AG04450 (cell line): ENCODE results near the gene GPN1. TPM values are rescaled to one million over a fixed set of nuclear protein-coding genes. Genes with fewer than 3 reads are reported as not detected.

Experiments used
- CTCF ChIA-PET: fragments of 300-600, 350-600 bp; formaldehyde crosslinking; extraction: SDS; loops from one replicate; lab custom pipeline; 2022; ENCODE audit warnings: antibody characterized with exemption, inconsistent platforms; lab: Charles Lee
- POLR2A ChIA-PET: fragments of 350-600 bp; formaldehyde crosslinking; extraction: SDS; loops from one replicate; lab custom pipeline; 2021; ENCODE audit warnings: antibody characterized with exemption, inconsistent platforms; lab: Yijun Ruan, JAX
- DNase-seq: peaks from one replicate; pipeline ENCODE4 v3.0.0-alpha.2; 2011; ENCODE audit warnings: low read depth, low spot score
- H3K27ac ChIP-seq: one replicate; pipeline ENCODE4 v1.5.1; 2012; ENCODE audit warnings: low read depth, low read length, control low read depth
- H3K27me3 ChIP-seq: one replicate; pipeline ENCODE4 v1.6.0; 2012; ENCODE audit warnings: low read length; ENCODE audit not compliant: control insufficient read depth, insufficient read depth
- H3K4me3 ChIP-seq: 2 replicates; pipeline ENCODE4 v1.5.1; 2011; ENCODE audit warnings: mild to moderate bottlenecking, low read depth, low read length, control low read depth
- H3K9me3 ChIP-seq: 2 replicates; pipeline ENCODE4 v1.5.1; 2012; ENCODE audit warnings: low read length; ENCODE audit not compliant: control insufficient read depth, insufficient read depth
- CTCF ChIP-seq: IDR thresholded peaks from 2 replicates; pipeline ENCODE4 v1.5.1; 2011; ENCODE audit warnings: low read depth, low read length, control low read depth, inconsistent platforms
- polyA plus RNA-seq: library from polyadenylated mRNA; depleted of rRNA; stranded (reverse); fragments of >200 nt; gene quantifications from 2 replicates; pipeline ENCODE4 v1.2.3, GENCODE V29; 2011; rRNA removed
- small RNA-seq: library from RNA; depleted of rRNA; stranded (forward); fragments of <200 nt; gene quantifications from one replicate; pipeline ENCODE3, GENCODE V24; 2012; ENCODE audit warnings: low read depth; ENCODE audit not compliant: insufficient read length

The GPN1 gene
- polyA plus RNA-seq, 1 experiment = 73.6 TPM

GRCh38 chr2:27690052-27690451 lies 61.2 kb downstream of the GPN1 start:
- H3K4me3 ChIP-seq = no peak overlapping the region
- no peaks in the 10 kb centered on the region for H3K9me3 ChIP-seq
- no peak for TF ChIP-seq CTCF
- no peaks in the 10 kb centered on the region for H3K27me3 ChIP-seq
- no peak for DNase-seq
- no peak overlapping the region for H3K27ac ChIP-seq
- ChIA-PET POLR2A (no interaction called here), CTCF (interaction anchor here (0.7 to 1.3 kb wide), 3 partner anchors 8 to 33 kb away, joined by 3 read pairs; no protein-coding TSS in a partner anchor)

- Histone ChIP-seq H3K4me3 (no peak overlapping the region), H3K27ac (no peak overlapping the region), H3K27me3 (no peaks in the 10 kb centered on the region), H3K9me3 (no peaks in the 10 kb centered on the region)
- DNase-seq = no peak
- POLR2A ChIA-PET = no interaction called here
- no peak for TF ChIP-seq CTCF
- CTCF ChIA-PET = interaction anchor here (2.7 kb wide), 1 partner anchor 14 kb away, joined by 14 read pairs; no protein-coding TSS in a partner anchor
Observed at GRCh38 chr2:27697660-27698059, 68.8 kb downstream of the GPN1 start.

Small RNA genes lying within 50 kb of the gene (small RNA-seq; reads per million reads assigned to genes)
- gene RF00340 = not detected

Other genes with a start within 250 kb of the GPN1 start
- gene ZNF513, start 248.3 kb upstream of the GPN1 start, polyA plus RNA-seq = 7.4 and 11.1 TPM in 2 replicates
- 48.6 and 49.5 TPM in 2 replicates for gene PPM1G, start 219.5 kb upstream of the GPN1 start, polyA plus RNA-seq
- 181 and 182 TPM in 2 replicates for gene NRBP1, start 200.4 kb upstream of the GPN1 start, polyA plus RNA-seq
- gene KRTCAP3, start 186.7 kb upstream of the GPN1 start, polyA plus RNA-seq = 0.32 and 0.60 TPM in 2 replicates
- 20.4 and 24.8 TPM in 2 replicates for gene IFT172, start 139.3 kb upstream of the GPN1 start, polyA plus RNA-seq
- gene FNDC4, start 133.8 kb upstream of the GPN1 start, polyA plus RNA-seq = 12.3 and 12.4 TPM in 2 replicates
- 0.14 and 0.36 TPM in 2 replicates for gene GCKR, start 132.2 kb upstream of the GPN1 start, polyA plus RNA-seq
- gene ZNF512, start 46.0 kb upstream of the GPN1 start, polyA plus RNA-seq = 51.4 and 63.7 TPM in 2 replicates
- 1.7 and 1.8 TPM in 2 replicates for gene CCDC121, start within 50 bp of the GPN1 start, polyA plus RNA-seq
- gene SUPT7L, start 34.6 kb downstream of the GPN1 start, polyA plus RNA-seq = 43.9 and 46.7 TPM in 2 replicates
- 12.5 and 15.5 TPM in 2 replicates for gene SLC4A1AP, start 34.8 kb downstream of the GPN1 start, polyA plus RNA-seq
- gene MRPL33, start 142.7 kb downstream of the GPN1 start, polyA plus RNA-seq = 97.7 and 137 TPM in 2 replicates